SK-N-SH treated with all-trans-retinoic acid at 6 μM for 48 hours (cell line): ENCODE measurements around the gene PLXNA4.

Source experiments
- ARNTL ChIP-seq: fragments of 450-650 bp; formaldehyde crosslinking; IDR thresholded peaks from 2 replicates; pipeline ENCODE4 v1.5.0; 2020; ENCODE audit warnings: low read depth, mild to moderate bottlenecking, moderate library complexity, borderline replicate concordance
- CREB5 ChIP-seq: fragments of 250-450 bp; sonication (Bioruptor Pico); IDR thresholded peaks from 2 replicates; pipeline ENCODE4 v1.5.1; 2020; ENCODE audit warnings: low read depth, mild to moderate bottlenecking, moderate library complexity
- TF ChIP-seq, protein P1 (sequence below): fragments of 250-450 bp; sonication (Bioruptor Pico); IDR thresholded peaks from 2 replicates; pipeline ENCODE4 v1.8.0; 2021; ENCODE audit warnings: low read depth, mild to moderate bottlenecking, moderate library complexity, borderline replicate concordance
- TF ChIP-seq, protein P2 (sequence below): fragments of 250-450 bp; sonication (Bioruptor Pico); IDR thresholded peaks from 2 replicates; pipeline ENCODE4 v1.8.0; 2020; ENCODE audit warnings: mild to moderate bottlenecking, moderate library complexity, borderline replicate concordance

DNA sequence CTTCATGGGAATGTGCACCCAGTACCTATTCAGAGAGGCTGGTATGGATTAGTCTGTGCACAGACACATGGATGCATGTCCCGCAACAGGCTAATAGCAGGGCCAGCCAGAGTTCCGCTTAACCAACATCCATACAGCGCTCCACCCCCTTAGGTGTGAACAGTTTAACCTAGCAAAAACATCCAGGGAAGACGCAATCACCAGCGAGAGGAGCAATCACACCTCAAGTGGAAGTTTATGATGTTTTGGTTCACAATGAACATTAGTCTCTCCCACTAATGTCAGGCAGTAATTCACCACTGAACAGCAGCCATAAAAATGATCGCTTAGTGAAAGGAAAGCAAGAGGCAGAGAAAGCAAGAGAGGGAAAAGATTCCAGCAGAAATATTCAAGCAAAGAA lies 91.1 kb downstream of the PLXNA4 start:
- TF ChIP-seq, protein P1, sequence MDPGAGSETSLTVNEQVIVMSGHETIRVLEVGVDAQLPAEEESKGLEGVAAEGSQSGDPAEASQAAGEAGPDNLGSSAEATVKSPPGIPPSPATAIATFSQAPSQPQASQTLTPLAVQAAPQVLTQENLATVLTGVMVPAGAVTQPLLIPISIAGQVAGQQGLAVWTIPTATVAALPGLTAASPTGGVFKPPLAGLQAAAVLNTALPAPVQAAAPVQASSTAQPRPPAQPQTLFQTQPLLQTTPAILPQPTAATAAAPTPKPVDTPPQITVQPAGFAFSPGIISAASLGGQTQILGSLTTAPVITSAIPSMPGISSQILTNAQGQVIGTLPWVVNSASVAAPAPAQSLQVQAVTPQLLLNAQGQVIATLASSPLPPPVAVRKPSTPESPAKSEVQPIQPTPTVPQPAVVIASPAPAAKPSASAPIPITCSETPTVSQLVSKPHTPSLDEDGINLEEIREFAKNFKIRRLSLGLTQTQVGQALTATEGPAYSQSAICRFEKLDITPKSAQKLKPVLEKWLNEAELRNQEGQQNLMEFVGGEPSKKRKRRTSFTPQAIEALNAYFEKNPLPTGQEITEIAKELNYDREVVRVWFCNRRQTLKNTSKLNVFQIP (CRISPR knock-in tag): no peak
- TF ChIP-seq CREB5: no peak
- no peak for TF ChIP-seq ARNTL (CRISPR knock-in tag)
- TF ChIP-seq, protein P2, sequence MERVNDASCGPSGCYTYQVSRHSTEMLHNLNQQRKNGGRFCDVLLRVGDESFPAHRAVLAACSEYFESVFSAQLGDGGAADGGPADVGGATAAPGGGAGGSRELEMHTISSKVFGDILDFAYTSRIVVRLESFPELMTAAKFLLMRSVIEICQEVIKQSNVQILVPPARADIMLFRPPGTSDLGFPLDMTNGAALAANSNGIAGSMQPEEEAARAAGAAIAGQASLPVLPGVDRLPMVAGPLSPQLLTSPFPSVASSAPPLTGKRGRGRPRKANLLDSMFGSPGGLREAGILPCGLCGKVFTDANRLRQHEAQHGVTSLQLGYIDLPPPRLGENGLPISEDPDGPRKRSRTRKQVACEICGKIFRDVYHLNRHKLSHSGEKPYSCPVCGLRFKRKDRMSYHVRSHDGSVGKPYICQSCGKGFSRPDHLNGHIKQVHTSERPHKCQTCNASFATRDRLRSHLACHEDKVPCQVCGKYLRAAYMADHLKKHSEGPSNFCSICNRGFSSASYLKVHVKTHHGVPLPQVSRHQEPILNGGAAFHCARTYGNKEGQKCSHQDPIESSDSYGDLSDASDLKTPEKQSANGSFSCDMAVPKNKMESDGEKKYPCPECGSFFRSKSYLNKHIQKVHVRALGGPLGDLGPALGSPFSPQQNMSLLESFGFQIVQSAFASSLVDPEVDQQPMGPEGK (CRISPR knock-in tag): no peak
